Esophagus squamous epithelium (tissue), 4 donors: ENCODE data around the gene GNAI2.

Experiments
- POLR2A ChIP-seq, 4 donors: fragments of 450-650 bp; IDR thresholded peaks; one replicate each; pipeline ENCODE4 v1.6.1; 2017; ENCODE audit warnings: antibody characterized with exemption in 4 of 4, mild to moderate bottlenecking in 4 of 4, moderate library complexity in 3 of 4
- TF ChIP-seq, protein P1 (sequence below), 6 experiments: fragments of 450-650 bp in 4 of 6; fragments of 200-600 bp in 2 of 6; sonication (generic) in 2 of 6; IDR thresholded peaks; one replicate each; pipeline ENCODE4 v1.5.1; 2016 to 2019; ENCODE audit warnings: antibody characterized with exemption in 6 of 6, mild to moderate bottlenecking in 4 of 6, moderate library complexity in 4 of 6

- TF ChIP-seq, protein P1, sequence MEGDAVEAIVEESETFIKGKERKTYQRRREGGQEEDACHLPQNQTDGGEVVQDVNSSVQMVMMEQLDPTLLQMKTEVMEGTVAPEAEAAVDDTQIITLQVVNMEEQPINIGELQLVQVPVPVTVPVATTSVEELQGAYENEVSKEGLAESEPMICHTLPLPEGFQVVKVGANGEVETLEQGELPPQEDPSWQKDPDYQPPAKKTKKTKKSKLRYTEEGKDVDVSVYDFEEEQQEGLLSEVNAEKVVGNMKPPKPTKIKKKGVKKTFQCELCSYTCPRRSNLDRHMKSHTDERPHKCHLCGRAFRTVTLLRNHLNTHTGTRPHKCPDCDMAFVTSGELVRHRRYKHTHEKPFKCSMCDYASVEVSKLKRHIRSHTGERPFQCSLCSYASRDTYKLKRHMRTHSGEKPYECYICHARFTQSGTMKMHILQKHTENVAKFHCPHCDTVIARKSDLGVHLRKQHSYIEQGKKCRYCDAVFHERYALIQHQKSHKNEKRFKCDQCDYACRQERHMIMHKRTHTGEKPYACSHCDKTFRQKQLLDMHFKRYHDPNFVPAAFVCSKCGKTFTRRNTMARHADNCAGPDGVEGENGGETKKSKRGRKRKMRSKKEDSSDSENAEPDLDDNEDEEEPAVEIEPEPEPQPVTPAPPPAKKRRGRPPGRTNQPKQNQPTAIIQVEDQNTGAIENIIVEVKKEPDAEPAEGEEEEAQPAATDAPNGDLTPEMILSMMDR (IDR thresholded peaks at IDR 0.05): no peak
- no peak for TF ChIP-seq POLR2A (IDR thresholded peaks at IDR 0.05)
Observed at GRCh38 chr3:50255251-50255615, 19.2 kb downstream of the GNAI2 start.
